ENCODE measurements around the gene SIGLECL1.

Gene SIGLECL1

DNA sequence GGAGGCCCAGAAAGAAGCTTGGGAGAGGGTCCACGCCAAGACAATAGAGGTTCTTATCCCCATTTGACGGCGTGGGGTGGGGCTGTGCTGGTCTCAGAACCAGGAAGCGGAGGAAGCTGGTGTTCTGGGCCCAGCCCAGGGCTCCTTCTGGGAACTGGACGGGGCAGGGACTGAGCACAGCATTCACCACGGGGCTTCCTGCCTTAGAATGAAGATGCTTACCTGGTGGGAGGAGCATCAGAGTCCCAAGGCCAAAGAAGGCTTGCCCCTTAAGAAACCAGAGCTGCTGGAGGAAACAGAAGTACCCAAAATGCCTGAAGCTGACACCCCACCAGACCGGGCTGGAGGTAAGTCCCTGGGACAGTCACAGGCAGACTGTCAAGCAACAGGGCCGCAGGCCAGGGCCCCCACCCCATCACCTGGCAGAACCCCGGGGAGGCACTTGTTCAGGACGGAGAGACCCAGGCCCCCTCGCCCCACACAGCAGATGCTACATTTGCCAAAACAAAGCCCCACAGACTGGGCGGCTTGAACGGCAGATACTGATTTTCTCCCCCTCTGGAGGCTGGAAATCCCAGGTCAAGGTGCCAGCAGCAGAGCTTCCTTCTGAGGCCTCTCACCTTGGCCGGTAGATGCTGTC is 42.8 kb downstream of the SIGLECL1 start:
- Mint-ChIP-seq H3K27ac (ENCODE audit: low read depth) (no peak overlapping the region), H3K36me3 (ENCODE audit: insufficient read depth) (no peaks in the 10 kb centered on the region), H3K9me3 (no peaks in the 10 kb centered on the region), H3K4me1 (peaks cover 5% of the 10 kb centered on the region), H3K4me3 (no peak overlapping the region), H3K27me3 (peaks cover 53% of the 10 kb centered on the region)
- DNase-seq (ENCODE audit: low spot score in 2 of 2), result no peak
- ATAC-seq (replicated peaks; ENCODE audit: extremely low read depth, poor library complexity, severe bottlenecking), result no peak

DNA sequence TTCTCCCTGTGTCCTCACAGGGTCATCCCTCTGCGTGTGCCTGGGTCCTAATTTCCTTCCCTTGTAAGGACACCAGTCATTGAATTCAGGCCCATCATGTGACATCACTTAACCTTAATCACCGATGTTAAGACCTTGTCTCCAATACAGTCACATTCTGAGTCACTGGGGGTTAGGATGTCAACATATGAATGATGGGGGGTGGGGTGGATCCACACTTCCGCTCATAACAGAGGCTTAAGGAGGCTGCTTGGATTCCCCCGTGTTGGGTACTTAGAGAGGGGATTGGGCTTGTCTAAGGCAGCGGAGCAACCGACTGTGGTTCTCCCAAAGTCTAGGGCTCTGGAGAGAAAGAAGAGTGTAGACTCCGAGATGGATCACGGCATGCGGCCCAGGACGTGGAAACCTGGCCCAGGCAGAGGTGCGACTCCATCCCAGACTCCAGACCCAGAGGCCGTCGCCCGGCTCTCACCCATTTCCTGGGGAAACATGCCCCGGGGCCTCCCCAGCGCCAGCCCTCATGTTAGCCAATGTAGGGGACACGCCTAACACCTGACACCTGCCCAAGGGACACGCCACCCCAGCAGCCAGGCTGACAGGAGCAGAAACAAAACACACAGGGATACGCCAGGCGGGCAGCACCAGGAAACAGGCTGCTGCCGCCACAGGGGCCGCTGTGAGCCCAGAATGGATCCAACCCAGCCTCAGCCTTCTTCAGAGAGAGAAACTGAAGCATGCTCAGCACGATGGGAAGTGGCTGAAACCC is 43.5 kb downstream of the SIGLECL1 start:
- peaks cover 5% of the 10 kb centered on the region for H3K4me1 Mint-ChIP-seq
- H3K27me3 Mint-ChIP-seq, result peaks cover 53% of the 10 kb centered on the region
- H3K36me3 Mint-ChIP-seq (ENCODE audit: insufficient read depth), result no peaks in the 10 kb centered on the region
- ATAC-seq (replicated peaks; ENCODE audit: extremely low read depth, poor library complexity, severe bottlenecking) (no peak), DNase-seq (ENCODE audit: low spot score in 2 of 2) (no peak)
- no peak overlapping the region for H3K27ac Mint-ChIP-seq (ENCODE audit: low read depth)
- H3K9me3 Mint-ChIP-seq, result no peaks in the 10 kb centered on the region
- H3K4me3 Mint-ChIP-seq, result no peak overlapping the region

DNA sequence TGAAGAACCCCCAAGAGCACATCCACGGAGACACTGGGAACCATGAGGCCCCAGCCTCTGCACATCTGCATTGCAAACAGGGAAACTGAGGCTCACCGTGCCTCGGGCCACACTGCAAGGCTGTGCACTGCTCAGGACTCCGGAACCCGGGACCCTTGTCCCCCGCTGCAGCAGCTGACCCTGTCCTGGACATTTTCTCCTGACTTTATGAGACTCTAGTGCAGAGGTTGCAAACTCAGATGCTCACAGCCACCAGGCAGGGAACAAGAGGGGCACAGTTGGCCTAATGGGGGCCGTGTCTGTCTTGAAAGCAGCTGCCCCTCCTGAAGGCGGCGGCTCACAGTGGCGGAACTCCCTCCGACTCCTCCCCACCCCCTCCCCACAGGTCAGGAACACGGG is 44.1 kb downstream of the SIGLECL1 start:
- no peak overlapping the region for H3K4me3 Mint-ChIP-seq
- no peaks in the 10 kb centered on the region for H3K36me3 Mint-ChIP-seq (ENCODE audit: insufficient read depth)
- ATAC-seq (replicated peaks; ENCODE audit: extremely low read depth, poor library complexity, severe bottlenecking) (no peak), DNase-seq (ENCODE audit: low spot score in 2 of 2) (no peak)
- H3K27me3 Mint-ChIP-seq, result peaks cover 53% of the 10 kb centered on the region
- H3K4me1 Mint-ChIP-seq, result peaks cover 5% of the 10 kb centered on the region
- H3K9me3 Mint-ChIP-seq, result no peaks in the 10 kb centered on the region
- no peak overlapping the region for H3K27ac Mint-ChIP-seq (ENCODE audit: low read depth)

DNA sequence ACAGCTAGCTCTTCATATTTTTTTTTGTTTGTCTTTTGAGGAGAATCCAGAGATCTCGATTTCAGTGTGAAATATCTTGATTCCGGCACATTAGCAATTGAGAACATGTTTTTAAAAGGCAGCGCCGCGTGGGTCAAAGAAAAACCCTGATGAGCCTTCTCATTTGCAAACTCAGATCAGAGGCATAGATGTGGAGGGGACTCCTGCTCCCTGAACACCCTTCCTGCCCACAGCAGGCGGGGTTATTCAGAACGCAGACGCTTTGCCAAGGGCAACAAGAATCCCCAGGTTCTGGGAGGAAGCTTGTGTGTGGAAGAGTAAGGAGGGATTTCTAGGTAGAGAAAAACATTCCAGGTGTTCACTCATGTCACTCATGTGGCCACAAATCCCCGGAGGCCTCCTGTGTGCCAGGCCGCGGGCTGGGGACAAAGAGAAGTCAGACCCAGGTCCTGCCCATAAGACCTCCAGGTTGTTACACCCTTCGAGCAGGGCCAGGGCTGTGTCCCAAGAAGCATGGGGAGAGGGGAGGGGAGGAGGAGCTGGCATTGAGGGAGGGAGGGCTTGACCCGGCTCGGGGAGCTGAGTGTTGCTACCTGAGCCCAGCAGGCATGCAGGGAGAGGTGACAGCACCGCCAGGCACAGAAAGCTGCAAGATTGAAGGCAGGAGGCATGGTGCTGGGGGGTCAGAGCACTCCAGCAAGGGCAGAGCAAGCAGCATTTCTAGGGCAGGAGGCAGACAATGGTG is 44.7 kb downstream of the SIGLECL1 start:
- no peak overlapping the region for H3K27ac Mint-ChIP-seq (ENCODE audit: low read depth)
- DNase-seq (ENCODE audit: low spot score in 2 of 2), result no peak
- no peaks in the 10 kb centered on the region for H3K9me3 Mint-ChIP-seq

DNA sequence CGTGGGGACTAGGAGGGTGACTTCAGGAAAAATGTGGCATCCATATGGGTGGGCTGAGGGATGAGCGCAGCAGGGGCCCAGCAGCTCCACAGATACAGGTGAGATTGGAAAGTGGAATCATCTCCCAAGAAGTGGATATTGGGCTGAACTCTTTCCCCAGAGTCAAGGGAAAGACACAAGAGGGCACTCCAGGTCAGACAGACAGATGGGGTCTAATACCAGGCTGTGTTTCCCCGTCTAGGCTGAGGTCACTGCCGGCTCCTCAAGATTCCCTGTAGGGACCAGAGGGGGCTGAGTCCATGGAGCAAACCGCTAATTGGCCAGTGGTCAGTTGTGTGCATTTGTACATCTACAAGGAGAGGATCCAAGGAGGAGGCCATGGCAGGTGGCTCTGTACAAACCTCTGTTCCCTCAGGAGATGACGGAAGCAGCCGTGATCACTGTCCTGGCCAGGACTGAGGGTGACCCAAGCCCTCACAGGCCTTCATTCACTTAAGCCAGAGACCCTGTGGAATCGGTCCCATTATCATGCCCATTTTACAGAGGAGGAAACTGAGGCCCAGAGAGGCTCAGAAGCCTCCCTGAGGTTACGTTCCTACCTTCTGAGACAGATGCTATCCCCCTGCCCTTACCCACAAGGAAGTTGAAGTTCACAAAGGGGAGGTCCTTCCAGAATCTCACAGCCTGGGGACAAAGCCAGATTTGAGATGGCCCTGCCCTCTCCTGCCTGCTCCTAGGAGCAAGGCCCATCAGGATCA is 45.6 kb downstream of the SIGLECL1 start:
- Mint-ChIP-seq H3K27ac (ENCODE audit: low read depth) (no peak overlapping the region), H3K27me3 (peaks cover 58% of the 10 kb centered on the region), H3K4me3 (no peak overlapping the region), H3K9me3 (no peaks in the 10 kb centered on the region), H3K4me1 (peaks cover 5% of the 10 kb centered on the region), H3K36me3 (ENCODE audit: insufficient read depth) (no peaks in the 10 kb centered on the region)
- DNase-seq (ENCODE audit: low spot score in 2 of 2), result no peak
- ATAC-seq (replicated peaks; ENCODE audit: extremely low read depth, poor library complexity, severe bottlenecking), result no peak

More for the DNA sequence above, 44.7 kb downstream of the SIGLECL1 start:
- Mint-ChIP-seq H3K4me3 (no peak overlapping the region), H3K27me3 (peaks cover 53% of the 10 kb centered on the region), H3K36me3 (ENCODE audit: insufficient read depth) (no peaks in the 10 kb centered on the region), H3K4me1 (peaks cover 5% of the 10 kb centered on the region)
- no peak for ATAC-seq (replicated peaks; ENCODE audit: extremely low read depth, poor library complexity, severe bottlenecking)

DNA sequence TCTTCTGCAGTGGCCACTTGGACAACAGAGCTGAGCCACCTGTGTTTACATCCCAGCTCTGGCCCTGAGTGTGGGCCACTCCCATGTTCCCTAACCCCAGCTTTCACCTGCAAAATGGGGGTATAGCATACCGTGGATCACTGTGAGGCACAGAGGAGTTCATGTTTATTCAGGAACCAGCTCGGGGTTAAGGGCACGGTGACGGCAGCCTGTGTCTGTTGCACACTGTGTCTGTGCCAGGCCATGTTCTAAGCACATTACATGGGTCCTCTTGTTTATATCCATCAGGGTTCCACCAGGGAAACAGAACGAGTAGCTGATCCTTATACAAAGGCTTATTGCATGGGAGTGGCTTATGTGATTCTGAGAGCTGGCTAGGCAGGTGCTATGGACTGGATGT is 46.5 kb downstream of the SIGLECL1 start:
- DNase-seq (ENCODE audit: low spot score in 2 of 2), result no peak
- Mint-ChIP-seq H3K27me3 (peaks cover 67% of the 10 kb centered on the region), H3K27ac (ENCODE audit: low read depth) (no peak overlapping the region), H3K4me3 (no peak overlapping the region), H3K4me1 (peaks cover 5% of the 10 kb centered on the region), H3K36me3 (ENCODE audit: insufficient read depth) (no peaks in the 10 kb centered on the region), H3K9me3 (no peaks in the 10 kb centered on the region)
- ATAC-seq (replicated peaks; ENCODE audit: extremely low read depth, poor library complexity, severe bottlenecking), result no peak

DNA sequence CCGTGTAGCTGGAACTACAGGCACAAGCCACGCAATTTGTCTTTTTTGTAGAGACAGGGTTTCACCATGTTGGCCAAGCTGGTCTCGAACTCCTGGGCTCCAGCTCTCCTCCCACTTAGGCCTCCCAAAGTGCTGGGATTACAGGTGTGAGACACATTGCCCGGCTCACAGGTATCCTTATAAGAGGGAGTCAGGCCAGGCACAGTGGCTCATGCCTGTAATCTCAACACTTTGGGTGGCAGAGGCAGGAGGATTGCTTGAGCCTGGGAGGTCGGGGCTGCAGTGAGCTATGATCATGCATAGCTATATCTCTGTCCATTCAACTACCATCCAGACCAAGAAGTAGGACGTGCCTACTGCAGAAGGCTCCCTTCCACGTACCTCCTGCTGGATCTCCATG is 50.4 kb downstream of the SIGLECL1 start:
- Mint-ChIP-seq H3K36me3 (ENCODE audit: insufficient read depth) (no peaks in the 10 kb centered on the region), H3K4me3 (no peak overlapping the region), H3K4me1 (no peaks in the 10 kb centered on the region), H3K27me3 (peaks cover 58% of the 10 kb centered on the region), H3K9me3 (peaks cover 10% of the 10 kb centered on the region), H3K27ac (ENCODE audit: low read depth) (no peak overlapping the region)
- DNase-seq (ENCODE audit: low spot score in 2 of 2), result no peak
- ATAC-seq (replicated peaks; ENCODE audit: extremely low read depth, poor library complexity, severe bottlenecking), result no peak

DNA sequence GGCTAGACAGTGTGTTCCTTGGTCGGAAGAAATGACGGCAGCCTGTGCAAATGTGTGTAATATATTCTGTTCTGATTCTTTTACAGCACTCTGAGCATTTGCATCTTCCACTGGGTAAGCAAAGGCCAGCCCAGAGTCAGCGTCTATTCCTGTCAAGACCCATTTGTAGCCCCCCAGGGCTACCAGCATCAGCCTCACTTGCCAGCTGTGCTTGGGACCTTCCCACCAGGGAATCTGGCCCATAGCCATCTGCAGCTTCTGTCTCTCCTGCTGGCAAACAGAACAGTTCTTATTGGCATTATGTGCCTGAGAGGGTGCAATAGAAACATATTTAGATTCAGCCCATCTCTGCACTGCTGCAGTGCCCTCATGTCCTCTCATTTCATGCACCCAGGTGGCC is 54.6 kb downstream of the SIGLECL1 start:
- no peaks in the 10 kb centered on the region for H3K36me3 Mint-ChIP-seq (ENCODE audit: insufficient read depth)
- peaks cover 21% of the 10 kb centered on the region for H3K9me3 Mint-ChIP-seq
- ATAC-seq (replicated peaks; ENCODE audit: extremely low read depth, poor library complexity, severe bottlenecking) (no peak), DNase-seq (ENCODE audit: low spot score in 2 of 2) (no peak)
- H3K4me1 Mint-ChIP-seq, result no peaks in the 10 kb centered on the region
- H3K4me3 Mint-ChIP-seq, result no peak overlapping the region
- H3K27ac Mint-ChIP-seq (ENCODE audit: low read depth), result no peak overlapping the region
- H3K27me3 Mint-ChIP-seq, result peaks cover 75% of the 10 kb centered on the region

DNA sequence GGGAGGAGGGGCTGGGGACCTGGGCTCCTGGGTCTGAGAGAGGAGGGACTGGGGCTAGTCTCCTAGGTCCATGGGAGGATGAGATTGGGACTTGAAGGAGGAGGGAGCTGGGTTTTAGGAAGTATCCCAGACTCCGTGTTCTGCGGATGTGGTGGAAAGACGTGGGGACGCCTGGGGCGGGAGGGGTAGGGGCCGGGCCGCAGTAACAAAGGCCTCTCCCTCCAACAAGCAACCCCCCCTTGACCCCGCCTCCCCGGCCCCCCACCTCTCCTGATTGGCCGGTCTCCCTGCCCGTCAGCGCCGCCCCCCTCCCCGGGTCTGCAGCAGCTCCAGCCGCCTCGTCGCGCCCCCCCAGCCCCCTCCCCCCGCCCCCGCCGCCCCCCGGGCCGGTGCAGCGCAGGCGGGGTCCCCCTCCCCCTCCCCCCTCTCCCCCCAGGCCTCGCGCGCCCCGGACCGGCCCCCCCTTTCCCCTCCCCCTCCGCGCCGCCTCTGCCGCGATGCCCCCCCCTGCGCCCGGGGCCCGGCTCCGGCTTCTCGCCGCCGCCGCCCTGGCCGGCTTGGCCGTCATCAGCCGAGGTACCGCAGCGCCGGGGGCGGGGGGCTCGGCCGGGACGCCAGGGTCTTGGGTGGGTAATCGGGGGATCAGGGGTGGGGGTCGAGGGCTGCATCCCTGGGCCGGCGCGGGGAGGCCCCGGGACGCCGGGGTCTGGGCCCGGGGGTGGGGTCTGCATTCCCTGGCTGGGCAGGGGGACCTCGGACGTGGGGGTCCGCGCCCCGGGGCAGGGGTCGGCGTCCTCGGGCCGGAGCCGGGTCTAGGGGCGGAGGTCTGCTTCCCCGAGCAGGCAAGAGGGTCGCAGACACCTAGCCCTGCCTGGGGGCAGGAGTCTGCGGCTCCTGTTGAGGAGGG is 60.7 kb downstream of the SIGLECL1 start, which contains the start of gene IGLON5:
IGLON5 (plus strand) TSS at position 294 of the 907 bp plus-strand sequence; CDS start at position 498, 204 bp downstream.
- Mint-ChIP-seq H3K27me3 (peaks cover 68% of the 10 kb centered on the region), H3K9me3 (peaks cover 16% of the 10 kb centered on the region), H3K27ac (ENCODE audit: low read depth) (no peak within 1 kb of the TSS), H3K36me3 (ENCODE audit: insufficient read depth) (peaks cover 2% of the 10 kb centered on the region), H3K4me1 (peaks cover 5% of the 10 kb centered on the region), H3K4me3 (no peak within 1 kb of the TSS)
- no peak for DNase-seq (ENCODE audit: low spot score in 2 of 2)
- ATAC-seq (replicated peaks; ENCODE audit: extremely low read depth, poor library complexity, severe bottlenecking), result no peak

DNA sequence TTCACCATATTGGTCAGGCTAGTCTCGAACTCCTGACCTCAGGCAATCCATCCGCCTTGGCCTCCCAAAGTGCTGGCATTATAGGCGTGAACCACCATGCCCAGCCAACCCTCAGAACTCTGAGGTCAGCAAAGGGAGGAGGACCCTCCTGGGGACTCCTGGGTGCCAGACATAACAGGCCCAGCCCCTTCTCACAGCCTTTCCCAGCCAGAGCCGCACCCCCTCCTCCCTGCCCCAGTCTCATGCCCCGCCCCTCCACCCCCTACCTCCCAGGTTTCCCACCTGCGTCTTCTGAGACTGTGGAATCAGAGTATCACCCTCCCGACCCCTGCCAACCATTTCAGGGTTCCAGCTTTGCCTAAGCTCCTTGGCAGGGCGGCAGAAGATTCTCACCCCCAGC is 65.8 kb downstream of the SIGLECL1 start:
- H3K27me3 Mint-ChIP-seq, result peaks cover 35% of the 10 kb centered on the region
- no peak overlapping the region for H3K27ac Mint-ChIP-seq (ENCODE audit: low read depth)
- H3K9me3 Mint-ChIP-seq, result peaks cover 6% of the 10 kb centered on the region

DNA sequence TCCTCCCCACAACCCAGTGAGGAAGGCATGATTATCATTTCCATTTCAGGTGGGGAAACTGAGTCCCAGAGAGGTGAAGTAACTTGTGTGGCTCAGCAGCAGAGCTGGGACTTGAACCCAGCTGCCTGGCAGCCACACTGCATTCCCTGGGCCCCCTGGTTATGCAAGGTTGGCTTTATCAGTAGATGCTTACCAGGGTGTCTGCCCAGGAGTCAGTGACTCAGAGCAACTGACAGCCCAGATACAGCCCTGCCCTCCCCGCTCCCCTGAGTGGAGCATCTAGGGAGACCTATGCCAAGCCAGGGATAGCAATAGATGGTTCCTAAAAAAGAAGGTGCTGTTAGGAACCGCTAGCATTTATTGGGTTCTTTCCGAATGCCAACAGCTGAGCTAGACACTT is 66.5 kb downstream of the SIGLECL1 start:
- Mint-ChIP-seq H3K27me3 (peaks cover 33% of the 10 kb centered on the region), H3K4me3 (no peak overlapping the region), H3K36me3 (ENCODE audit: insufficient read depth) (peaks cover 3% of the 10 kb centered on the region), H3K9me3 (peaks cover 6% of the 10 kb centered on the region), H3K4me1 (peaks cover 5% of the 10 kb centered on the region), H3K27ac (ENCODE audit: low read depth) (no peak overlapping the region)
- no peak for ATAC-seq (replicated peaks; ENCODE audit: extremely low read depth, poor library complexity, severe bottlenecking)
- no peak for DNase-seq (ENCODE audit: low spot score in 2 of 2)

More for the DNA sequence above, 65.8 kb downstream of the SIGLECL1 start:
- H3K4me3 Mint-ChIP-seq, result no peak overlapping the region
- no peak for DNase-seq (ENCODE audit: low spot score in 2 of 2)
- H3K36me3 Mint-ChIP-seq (ENCODE audit: insufficient read depth), result peaks cover 3% of the 10 kb centered on the region
- H3K4me1 Mint-ChIP-seq, result peaks cover 5% of the 10 kb centered on the region
- no peak for ATAC-seq (replicated peaks; ENCODE audit: extremely low read depth, poor library complexity, severe bottlenecking)

Data from central memory CD8-positive, alpha-beta T cell (primary cell).